Astrocyte (in vitro differentiated cells and primary cell): ENCODE results near the gene GREB1.

Experiments
- CTCF ChIP-seq: IDR thresholded peaks from 2 replicates; pipeline ENCODE4 v1.5.1; 2011; ENCODE audit warnings: low read depth, mild to moderate bottlenecking, inconsistent platforms, low read length, moderate library complexity; ENCODE audit not compliant: insufficient read depth
- EZH2 ChIP-seq: IDR thresholded peaks from 2 replicates; pipeline ENCODE4 v1.6.1; 2012; ENCODE audit warnings: mild to moderate bottlenecking, low read length, inconsistent platforms; ENCODE audit not compliant: insufficient read depth

GRCh38 chr2:11564816-11565567, 31.1 kb downstream of the GREB1 start:
- TF ChIP-seq CTCF (no peak), EZH2 (no peak)
